Measurements from ENCODE around the gene NNT. TPM values are rescaled to one million over a fixed set of nuclear protein-coding genes. Genes with fewer than 3 reads are reported as not detected.
A peak's percentile ranks its signal among the peaks of the same experiment; 100 is the strongest.

Gene NNT
- total RNA-seq, 2 donors from 2014 or later = 63.2 to 70.6 TPM

DNA sequence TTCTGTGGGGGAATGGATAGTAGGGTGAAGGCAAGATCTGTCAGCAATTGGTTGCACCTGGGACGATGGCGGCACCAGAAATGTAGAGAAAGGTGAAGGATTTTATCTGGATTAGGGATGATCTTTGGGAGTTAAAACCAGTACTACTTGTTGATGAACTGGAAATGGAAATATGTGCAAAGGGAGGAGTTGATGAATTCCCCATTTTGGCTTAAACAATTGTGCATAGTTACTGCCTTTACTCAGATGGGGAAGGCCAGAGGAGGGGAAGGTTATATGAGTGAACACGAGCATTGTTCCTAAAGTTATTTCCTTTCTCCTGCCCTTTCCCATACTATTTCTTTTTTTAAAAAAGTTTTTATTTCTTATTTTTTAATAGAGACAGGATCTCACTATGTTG lies 19.1 kb downstream of the NNT start:
- Mint-ChIP-seq H3K36me3 (peaks cover 14% of the 10 kb centered on the region), H3K27me3 (no peaks in the 10 kb centered on the region), H3K27ac (no peak overlapping the region), H3K4me1 (ENCODE audit: low read depth in 2 of 2) (peaks cover 13 to 14% of the 10 kb centered on the region in 2 donors), H3K9me3 (no peaks in the 10 kb centered on the region), H3K4me3 (no peak overlapping the region)
- ATAC-seq (no peak), DNase-seq (ENCODE audit: low spot score) (no peak)

DNA sequence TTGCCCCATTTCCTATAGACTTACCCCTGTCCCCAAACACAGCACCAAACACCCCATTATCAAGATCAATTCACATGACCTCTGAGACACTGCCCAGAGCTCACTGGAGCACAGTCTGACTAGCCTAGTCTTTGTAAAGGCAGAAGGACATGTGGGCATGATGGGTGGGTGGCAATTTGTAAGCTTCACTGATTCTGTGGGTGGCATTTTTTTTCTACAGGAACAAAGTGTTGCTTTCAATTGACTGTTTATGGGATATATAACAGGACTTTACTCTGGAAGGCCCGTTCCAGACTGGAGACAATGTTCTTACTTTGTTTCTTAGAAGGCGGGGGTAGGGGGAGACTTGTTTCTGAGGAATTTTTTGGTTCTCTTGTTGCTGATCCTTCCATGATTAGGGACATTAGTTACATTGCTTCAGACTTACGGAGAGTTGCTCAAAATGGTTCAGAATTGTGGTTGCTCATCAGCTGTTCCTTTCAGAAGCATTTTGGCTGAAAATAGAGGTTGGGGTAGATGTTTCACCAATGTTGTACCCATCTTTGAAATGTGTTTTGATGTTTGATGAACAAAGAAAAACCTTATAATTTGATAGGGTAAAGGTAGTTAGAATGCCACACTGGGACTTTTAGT lies 20.2 kb downstream of the NNT start:
- H3K4me3 Mint-ChIP-seq = no peak overlapping the region
- peak overlapping the region in 1 of 2 donors; percentile 15 for H3K27ac Mint-ChIP-seq
- no peak for DNase-seq (ENCODE audit: low spot score)
- peaks cover 13 to 14% of the 10 kb centered on the region in 2 donors for H3K4me1 Mint-ChIP-seq (ENCODE audit: low read depth in 2 of 2)
- no peaks in the 10 kb centered on the region for H3K27me3 Mint-ChIP-seq
- peaks cover 14% of the 10 kb centered on the region for H3K36me3 Mint-ChIP-seq
- H3K9me3 Mint-ChIP-seq = no peaks in the 10 kb centered on the region
- no peak for ATAC-seq

DNA sequence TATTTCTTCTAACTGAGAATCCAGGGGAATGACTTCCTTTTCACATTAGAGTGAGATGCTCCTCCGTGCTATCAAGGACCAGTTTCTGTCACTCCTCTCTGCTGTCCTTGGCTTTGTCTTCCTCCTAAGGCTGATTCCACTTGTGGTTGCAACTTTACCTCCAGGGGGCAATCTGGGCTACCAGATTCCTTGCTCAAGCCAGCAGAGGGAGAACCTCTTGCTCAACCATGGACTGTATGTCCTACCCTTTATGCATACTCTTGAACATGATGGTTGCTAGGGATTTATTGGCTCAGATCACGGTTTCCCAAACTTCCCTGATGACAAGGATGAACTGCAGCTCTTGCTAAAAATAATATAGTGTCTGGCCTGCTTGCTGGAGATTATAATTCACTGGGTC lies 24.0 kb downstream of the NNT start:
- H3K9me3 Mint-ChIP-seq = no peaks in the 10 kb centered on the region
- peaks cover 7 to 16% of the 10 kb centered on the region in 2 donors for H3K4me1 Mint-ChIP-seq (ENCODE audit: low read depth in 2 of 2)
- ATAC-seq (no peak), DNase-seq (ENCODE audit: low spot score) (no peak)
- H3K4me3 Mint-ChIP-seq = no peak overlapping the region
- H3K27me3 Mint-ChIP-seq = no peaks in the 10 kb centered on the region
- H3K27ac Mint-ChIP-seq = no peak overlapping the region
- H3K36me3 Mint-ChIP-seq = peaks cover 16% of the 10 kb centered on the region

DNA sequence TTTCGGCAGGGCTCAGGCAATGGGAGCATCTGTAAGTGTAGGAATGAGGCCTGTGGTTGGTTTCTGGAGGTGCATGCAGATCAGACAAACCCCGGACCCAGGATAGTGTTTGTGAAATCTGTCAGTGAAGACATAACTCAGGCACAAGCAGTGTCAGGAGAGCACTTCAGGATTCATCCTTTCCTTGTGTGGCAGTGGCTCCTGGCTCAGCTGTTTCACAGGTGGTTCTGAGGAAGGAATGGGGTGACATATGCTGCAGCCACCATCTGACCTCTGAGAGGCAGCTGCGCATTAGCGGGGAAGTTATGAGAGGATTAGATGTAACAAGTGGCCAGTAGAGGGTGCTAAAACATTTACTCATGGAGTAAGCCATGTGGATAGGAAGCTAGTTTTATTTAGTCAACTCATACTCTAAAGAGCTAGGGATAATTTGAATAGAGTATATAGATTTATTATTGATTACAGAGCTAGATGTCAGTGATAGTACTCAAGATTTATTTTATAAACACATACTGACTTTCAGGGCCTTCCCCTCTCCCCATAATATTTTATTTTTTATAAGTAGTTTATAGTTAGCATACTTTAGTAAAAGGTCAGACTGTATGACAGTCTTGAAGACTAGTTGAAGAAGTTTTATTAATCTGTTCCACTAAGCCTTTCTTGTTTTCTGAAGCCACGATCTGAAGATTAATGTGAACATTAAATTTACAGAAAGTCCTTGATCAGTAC lies 28.4 kb downstream of the NNT start:
- peaks cover 19% of the 10 kb centered on the region for H3K36me3 Mint-ChIP-seq
- no peaks in the 10 kb centered on the region for H3K9me3 Mint-ChIP-seq
- peak overlapping the region in 1 of 2 donors; percentile 49 for H3K27ac Mint-ChIP-seq
- no peaks in the 10 kb centered on the region for H3K27me3 Mint-ChIP-seq
- peaks cover 18 to 31% of the 10 kb centered on the region in 2 donors for H3K4me1 Mint-ChIP-seq (ENCODE audit: low read depth in 2 of 2)
- no peak for DNase-seq (ENCODE audit: low spot score)
- peak; percentile 78 to 79 for ATAC-seq
- no peak overlapping the region for H3K4me3 Mint-ChIP-seq

DNA sequence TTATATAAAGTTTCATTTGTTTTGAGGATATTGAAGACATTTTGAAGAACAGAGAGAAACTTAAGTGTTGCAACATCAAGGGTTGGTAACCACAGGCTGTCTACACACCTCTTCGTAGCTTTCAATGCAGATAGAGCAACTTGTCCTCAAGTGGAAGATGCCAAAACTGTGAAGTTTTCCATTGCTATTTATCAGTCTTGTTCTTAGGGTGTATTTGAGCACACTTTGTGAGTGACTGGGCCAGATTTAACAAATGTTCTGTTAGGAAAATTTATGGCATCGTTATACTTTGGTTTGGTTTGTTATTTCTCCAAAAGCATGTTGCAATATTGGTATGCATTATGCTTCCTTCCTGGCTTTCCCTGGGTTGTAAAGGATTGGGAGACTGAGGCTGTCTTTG lies 31.6 kb downstream of the NNT start:
- Mint-ChIP-seq H3K27ac (no peak overlapping the region), H3K27me3 (no peaks in the 10 kb centered on the region), H3K36me3 (peaks cover 13% of the 10 kb centered on the region), H3K9me3 (no peaks in the 10 kb centered on the region), H3K4me1 (ENCODE audit: low read depth in 2 of 2) (peaks cover 22 to 36% of the 10 kb centered on the region in 2 donors), H3K4me3 (no peak overlapping the region)
- DNase-seq (ENCODE audit: low spot score) (no peak), ATAC-seq (no peak)

DNA sequence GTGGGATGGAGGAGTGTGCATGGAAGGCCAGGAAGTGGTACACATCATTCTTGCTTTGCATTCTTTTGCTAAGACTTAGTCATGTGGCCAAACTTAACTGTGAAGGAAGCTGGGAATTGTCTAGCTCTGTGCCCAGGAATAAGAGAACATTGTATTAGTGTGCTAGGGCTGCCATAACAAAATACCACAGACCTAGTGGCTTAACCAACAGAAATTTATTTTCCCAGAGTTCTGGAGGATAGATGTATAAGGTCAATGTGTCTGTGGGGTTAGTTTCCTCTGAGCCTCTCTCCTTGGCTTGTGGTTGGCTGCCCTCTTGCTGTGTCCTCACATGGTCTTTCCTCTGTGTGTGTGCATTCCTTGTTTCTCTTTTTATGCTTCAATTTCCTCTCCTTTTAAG lies 32.4 kb downstream of the NNT start:
- Mint-ChIP-seq H3K27ac (no peak overlapping the region), H3K9me3 (no peaks in the 10 kb centered on the region), H3K36me3 (peaks cover 9% of the 10 kb centered on the region), H3K4me3 (no peak overlapping the region), H3K4me1 (ENCODE audit: low read depth in 2 of 2) (peaks cover 28 to 33% of the 10 kb centered on the region in 2 donors), H3K27me3 (no peaks in the 10 kb centered on the region)
- ATAC-seq (no peak), DNase-seq (ENCODE audit: low spot score) (no peak)

DNA sequence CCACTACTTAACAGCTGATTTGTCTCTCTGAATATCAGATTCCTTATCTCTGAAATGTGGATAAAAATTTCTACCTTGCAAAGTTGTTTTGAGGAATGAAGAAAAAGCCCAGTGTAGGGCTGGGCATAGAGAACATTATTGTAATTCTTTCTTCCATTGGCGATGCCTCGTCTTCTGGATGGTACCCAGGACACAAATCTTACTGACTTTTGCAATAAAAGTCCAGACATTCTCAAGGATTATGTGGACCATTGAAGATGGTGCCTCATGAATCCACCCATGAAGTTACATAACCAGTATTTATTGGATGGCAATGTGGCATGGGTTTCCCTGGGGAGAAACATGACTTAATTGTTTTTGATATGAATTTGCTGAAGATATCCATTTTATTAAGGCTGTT lies 33.1 kb downstream of the NNT start:
- no peak overlapping the region for H3K27ac Mint-ChIP-seq
- H3K27me3 Mint-ChIP-seq = no peaks in the 10 kb centered on the region
- DNase-seq (ENCODE audit: low spot score) (no peak), ATAC-seq (no peak)
- peaks cover 28 to 29% of the 10 kb centered on the region in 2 donors for H3K4me1 Mint-ChIP-seq (ENCODE audit: low read depth in 2 of 2)
- H3K9me3 Mint-ChIP-seq = no peaks in the 10 kb centered on the region
- peaks cover 9% of the 10 kb centered on the region for H3K36me3 Mint-ChIP-seq
- no peak overlapping the region for H3K4me3 Mint-ChIP-seq

DNA sequence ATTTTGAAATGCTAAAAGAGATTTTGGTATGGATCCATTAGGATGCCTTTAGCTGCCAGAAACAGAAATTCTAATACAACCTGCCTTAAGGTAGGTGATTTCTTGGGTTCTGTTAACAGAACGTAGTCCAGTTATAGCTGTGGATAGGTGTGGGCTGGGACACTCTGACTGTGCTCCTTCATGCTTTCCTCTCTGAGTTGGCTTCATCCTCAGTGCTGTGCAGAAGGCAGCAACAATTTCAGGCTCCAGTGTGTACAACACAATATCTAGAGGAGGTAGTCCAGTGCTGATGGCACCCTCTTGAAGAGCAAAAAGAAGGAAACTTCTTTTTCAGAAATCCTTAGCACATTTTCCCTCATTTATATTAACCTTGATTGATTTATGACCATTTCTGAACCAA lies 34.4 kb downstream of the NNT start:
- H3K27me3 Mint-ChIP-seq = no peaks in the 10 kb centered on the region
- H3K4me3 Mint-ChIP-seq = no peak overlapping the region
- H3K4me1 Mint-ChIP-seq (ENCODE audit: low read depth in 2 of 2) = peaks cover 27 to 32% of the 10 kb centered on the region in 2 donors
- DNase-seq (ENCODE audit: low spot score) (no peak), ATAC-seq (no peak)
- H3K27ac Mint-ChIP-seq = peak overlapping the region in 1 of 2 donors; percentile 64
- no peaks in the 10 kb centered on the region for H3K9me3 Mint-ChIP-seq
- peaks cover 9% of the 10 kb centered on the region for H3K36me3 Mint-ChIP-seq

DNA sequence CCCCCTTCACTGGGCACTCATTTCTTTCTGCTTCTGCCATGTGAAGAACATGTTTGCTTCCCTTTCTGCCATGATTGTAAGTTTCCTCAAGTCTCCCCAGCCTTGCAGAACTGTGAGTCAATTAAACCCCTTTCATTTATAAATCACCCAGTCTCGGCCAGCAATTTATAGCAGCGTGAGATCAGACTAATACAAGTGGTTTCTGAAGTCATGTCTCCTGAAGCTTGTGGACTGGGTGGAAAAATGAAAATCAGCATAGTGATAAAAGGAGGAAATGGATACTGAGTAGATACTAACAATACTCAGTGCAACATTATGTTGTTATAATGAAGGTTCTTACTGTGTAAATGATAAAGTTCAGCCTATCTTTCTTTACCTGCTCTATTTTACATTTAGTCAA lies 35.1 kb downstream of the NNT start:
- Mint-ChIP-seq H3K4me1 (ENCODE audit: low read depth in 2 of 2) (peaks cover 27 to 32% of the 10 kb centered on the region in 2 donors), H3K4me3 (no peak overlapping the region), H3K27ac (peak overlapping the region in 1 of 2 donors; percentile 64), H3K27me3 (no peaks in the 10 kb centered on the region), H3K9me3 (no peaks in the 10 kb centered on the region), H3K36me3 (peaks cover 9% of the 10 kb centered on the region)
- ATAC-seq (no peak), DNase-seq (ENCODE audit: low spot score) (no peak)

DNA sequence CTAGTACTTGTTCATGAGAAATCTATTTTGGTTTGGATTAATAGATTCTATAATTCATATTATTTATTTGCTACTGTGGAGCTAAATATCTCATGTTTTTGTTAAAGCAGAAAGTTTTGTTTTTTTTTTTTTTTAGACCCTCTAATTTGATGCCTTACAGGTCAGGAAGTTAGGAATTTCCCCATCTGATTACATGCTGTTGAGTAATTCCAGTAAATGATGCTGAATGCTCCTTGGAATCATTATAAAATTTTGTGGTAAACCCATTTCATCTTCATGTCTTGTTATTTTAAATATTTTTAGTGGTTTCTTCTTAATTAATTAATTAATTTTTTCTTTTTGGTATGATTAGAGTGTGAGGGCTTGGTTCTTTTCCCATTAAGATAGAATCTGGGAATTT lies 35.6 kb downstream of the NNT start:
- peaks cover 24 to 28% of the 10 kb centered on the region in 2 donors for H3K4me1 Mint-ChIP-seq (ENCODE audit: low read depth in 2 of 2)
- H3K4me3 Mint-ChIP-seq = no peak overlapping the region
- no peak for DNase-seq (ENCODE audit: low spot score)
- ATAC-seq = no peak
- peak overlapping the region in 1 of 2 donors; percentile 64 for H3K27ac Mint-ChIP-seq
- peaks cover 4% of the 10 kb centered on the region for H3K36me3 Mint-ChIP-seq
- H3K9me3 Mint-ChIP-seq = no peaks in the 10 kb centered on the region
- no peaks in the 10 kb centered on the region for H3K27me3 Mint-ChIP-seq

DNA sequence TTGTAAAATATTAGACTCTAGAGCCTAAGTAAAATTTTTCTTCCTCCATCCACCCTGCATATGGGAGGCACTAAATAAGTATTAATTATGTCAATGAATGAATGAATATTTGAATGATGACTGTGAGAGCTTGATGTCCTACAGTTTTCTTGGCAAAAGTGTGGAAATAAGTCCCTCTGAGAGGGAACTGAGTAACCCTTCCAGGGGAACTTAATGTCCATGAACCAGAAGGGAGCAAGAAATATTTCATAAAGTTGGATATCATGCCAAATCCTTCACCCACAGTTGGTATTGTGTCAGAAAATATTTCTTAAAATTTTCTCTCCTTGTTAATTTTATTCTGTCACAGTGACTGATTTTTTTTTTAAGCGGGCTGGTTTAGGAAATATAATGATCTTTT lies 36.6 kb downstream of the NNT start:
- Mint-ChIP-seq H3K4me1 (ENCODE audit: low read depth in 2 of 2) (peaks cover 17 to 21% of the 10 kb centered on the region in 2 donors), H3K4me3 (no peak overlapping the region), H3K9me3 (no peaks in the 10 kb centered on the region), H3K27ac (peak overlapping the region in 1 of 2 donors; percentile 11), H3K36me3 (no peaks in the 10 kb centered on the region), H3K27me3 (no peaks in the 10 kb centered on the region)
- no peak for ATAC-seq
- DNase-seq (ENCODE audit: low spot score) = no peak

DNA sequence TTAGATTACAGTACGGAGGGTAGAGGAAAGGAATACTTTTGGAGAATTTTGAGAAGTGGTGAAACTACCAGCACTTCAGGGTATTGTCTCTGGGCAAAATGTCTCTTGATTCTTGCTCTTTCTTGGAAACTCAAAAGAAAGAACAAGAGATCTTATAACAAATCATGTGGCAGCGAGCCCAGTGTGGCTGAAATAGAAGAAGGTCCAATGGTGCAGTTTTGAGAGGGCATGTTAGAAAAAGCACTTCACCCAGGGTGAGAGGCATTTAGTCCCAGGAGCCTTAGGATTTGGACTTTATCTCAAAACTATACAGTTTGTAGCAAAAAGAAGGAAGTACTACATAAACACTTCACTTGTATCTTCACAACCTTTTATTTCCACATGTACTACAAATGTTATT lies 39.4 kb downstream of the NNT start:
- DNase-seq (ENCODE audit: low spot score) = no peak
- no peaks in the 10 kb centered on the region for H3K36me3 Mint-ChIP-seq
- H3K27ac Mint-ChIP-seq = no peak overlapping the region
- no peak overlapping the region for H3K4me3 Mint-ChIP-seq
- H3K4me1 Mint-ChIP-seq (ENCODE audit: low read depth in 2 of 2) = peaks cover 7 to 14% of the 10 kb centered on the region in 2 donors
- no peak for ATAC-seq
- H3K27me3 Mint-ChIP-seq = no peaks in the 10 kb centered on the region
- H3K9me3 Mint-ChIP-seq = no peaks in the 10 kb centered on the region

DNA sequence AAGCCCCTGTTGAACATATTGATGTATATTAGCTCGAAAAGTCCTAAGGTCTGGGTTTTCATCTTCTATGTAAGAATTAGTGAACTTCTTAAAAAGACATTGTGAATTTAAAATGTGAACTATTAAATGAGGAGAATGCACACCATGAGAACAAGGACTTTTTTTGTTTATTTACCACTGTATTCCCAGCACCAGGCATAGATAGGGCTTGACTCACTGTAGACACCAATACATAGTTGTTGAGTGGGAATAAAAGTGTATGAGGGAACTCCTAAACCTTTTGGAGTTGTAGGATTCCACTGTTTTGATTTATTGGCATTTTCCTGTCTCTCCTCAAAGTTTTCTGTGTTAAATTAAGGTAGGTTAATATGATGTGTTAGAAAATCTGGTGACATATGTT lies 40.3 kb downstream of the NNT start:
- ATAC-seq (no peak), DNase-seq (ENCODE audit: low spot score) (no peak)
- H3K4me1 Mint-ChIP-seq (ENCODE audit: low read depth in 2 of 2) = peaks cover 2 to 10% of the 10 kb centered on the region in 2 donors
- H3K27ac Mint-ChIP-seq = peak overlapping the region in 1 of 2 donors; percentile 17
- H3K4me3 Mint-ChIP-seq = no peak overlapping the region
- H3K9me3 Mint-ChIP-seq = no peaks in the 10 kb centered on the region
- H3K36me3 Mint-ChIP-seq = no peaks in the 10 kb centered on the region
- H3K27me3 Mint-ChIP-seq = no peaks in the 10 kb centered on the region

DNA sequence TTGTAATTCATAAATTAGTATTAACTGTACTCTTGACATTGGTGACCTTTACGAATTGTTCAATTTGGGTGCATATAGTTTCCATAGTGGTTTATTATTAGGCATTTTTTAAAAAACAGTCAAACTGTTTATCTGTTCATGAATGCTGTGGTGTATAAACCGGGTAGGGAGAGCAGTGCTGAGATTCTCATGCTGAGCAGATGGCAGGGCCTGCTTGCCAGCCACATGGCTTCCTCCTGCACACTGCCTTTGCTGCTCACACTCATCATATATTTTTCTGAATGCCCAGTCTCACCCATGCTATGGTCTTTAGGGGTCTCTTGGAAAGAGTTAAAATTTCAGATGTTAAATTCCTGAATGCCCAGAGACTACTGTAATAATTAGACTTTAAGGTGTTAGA lies 40.8 kb downstream of the NNT start:
- Mint-ChIP-seq H3K4me1 (ENCODE audit: low read depth in 2 of 2) (peaks cover 2 to 10% of the 10 kb centered on the region in 2 donors), H3K27ac (peak overlapping the region in 1 of 2 donors; percentile 17), H3K36me3 (no peaks in the 10 kb centered on the region), H3K27me3 (no peaks in the 10 kb centered on the region), H3K4me3 (no peak overlapping the region), H3K9me3 (no peaks in the 10 kb centered on the region)
- ATAC-seq (no peak), DNase-seq (ENCODE audit: low spot score) (no peak)
